Measurements from ENCODE around the gene TIMP2. TPM values are rescaled to one million over a fixed set of nuclear protein-coding genes. Genes with fewer than 3 reads are reported as not detected.

The TIMP2 gene
- total and polyA plus RNA-seq, 2 of the 8 experiments (the other 6 are each of a cell fraction or from before 2014, with no cell fraction given): 18.2 to 43.3 TPM

DNA sequence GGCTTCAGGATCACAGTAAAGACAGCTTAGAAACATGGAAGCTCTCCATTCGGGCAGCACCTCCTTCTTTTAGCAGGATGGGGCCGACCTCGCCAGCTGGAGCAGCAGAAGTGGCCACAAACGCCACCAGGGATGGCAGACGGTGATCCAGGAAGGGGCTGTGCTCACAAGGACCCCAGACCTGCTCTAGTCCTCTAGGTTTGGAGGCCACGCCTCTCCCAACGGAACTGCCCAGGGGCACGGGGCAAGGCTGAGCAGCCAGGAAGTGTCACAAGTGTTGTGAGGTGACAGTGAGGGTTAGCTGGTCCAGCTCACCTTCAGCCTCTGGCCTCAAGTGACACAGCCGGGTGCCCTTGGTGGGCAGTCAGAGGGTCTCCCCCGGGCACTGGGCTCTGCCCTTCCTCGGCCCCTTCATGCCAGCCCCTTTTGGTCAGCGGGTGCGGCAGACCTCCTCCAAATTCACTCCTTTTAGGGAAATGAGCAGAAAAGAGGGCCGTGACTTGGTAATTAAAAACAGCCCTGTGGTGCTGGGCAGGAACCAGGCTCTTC lies 42.6 kb downstream of the TIMP2 start (continued):
- TF ChIP-seq NRF1 (IDR thresholded peaks at IDR 0.05; ENCODE audit: low read depth, low read length) (no peak), CHD2 (IDR thresholded peaks at IDR 0.05; ENCODE audit: low read length) (no peak)

Data from H1 (cell line).